GM12872 (cell line): Measurements from ENCODE around the gene BCL2L1.

ENCODE experiments used
- CTCF ChIP-seq: IDR thresholded peaks from 3 replicates; pipeline ENCODE4 v1.5.1; 2011; ENCODE audit warnings: low read depth, mild to moderate bottlenecking, low read length, moderate library complexity; ENCODE audit not compliant: insufficient read depth

BCL2L1 gene

GRCh38 chr20:31678389-31679356 is 44.0 kb downstream of the BCL2L1 start:
- TF ChIP-seq CTCF, result no peak

- no peak for TF ChIP-seq CTCF
These were observed 45.0 kb downstream of the BCL2L1 start for GRCh38 chr20:31677553-31678260.

- TF ChIP-seq CTCF, result no peak
These were observed 46.1 kb downstream of the BCL2L1 start for GRCh38 chr20:31676609-31676989.

- TF ChIP-seq CTCF, result no peak
These were observed 46.6 kb downstream of the BCL2L1 start for GRCh38 chr20:31675828-31676608.

GRCh38 chr20:31674895-31675827 is 47.5 kb downstream of the BCL2L1 start:
- TF ChIP-seq CTCF, result no peak

GRCh38 chr20:31673943-31674463 is 48.7 kb downstream of the BCL2L1 start:
- no peak for TF ChIP-seq CTCF
